Measurements from ENCODE around the gene PKNOX2. TPM values are rescaled to one million over a fixed set of nuclear protein-coding genes. Genes with fewer than 3 reads are reported as not detected.

The PKNOX2 gene
- total and polyA plus RNA-seq, 2 of the 4 experiments (the other 2 are of a cell fraction): 0.72 to 2.3 TPM

DNA sequence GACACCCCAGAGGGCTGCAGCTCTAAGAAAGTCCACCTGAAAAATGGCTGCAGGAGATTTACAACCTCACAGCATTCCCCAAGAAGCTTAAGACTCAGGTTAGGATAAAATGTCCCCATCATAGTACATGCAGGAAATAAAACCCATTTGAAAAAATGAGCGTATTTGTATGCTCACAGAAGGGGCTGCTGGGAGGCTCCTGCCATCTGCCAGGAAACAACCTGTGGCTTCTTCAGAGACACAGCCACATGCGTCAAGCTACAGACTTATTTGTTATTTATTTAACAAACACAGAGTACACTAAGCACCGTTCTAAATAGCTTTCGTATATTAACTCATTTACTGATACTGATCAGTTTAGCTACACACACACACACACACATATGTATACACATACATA, 258.1 kb downstream of the PKNOX2 start:
- Histone ChIP-seq H3K23ac (ENCODE audit: low read depth, low read length) (no peak overlapping the region), H2BK120ac (ENCODE audit: low read depth, low read length) (no peak overlapping the region), H3K4ac (ENCODE audit: low read depth, low read length) (no peak overlapping the region), H3K79me1 (ENCODE audit: low read depth in 1 of 2, low read length in 2 of 2) (no peaks in the 10 kb centered on the region), H3K4me3 (ENCODE audit: insufficient read depth, low read depth, low read length) (no peak overlapping the region), H4K91ac (ENCODE audit: insufficient read depth, low read depth, low read length) (no peak overlapping the region), H2AK9ac (replicated peaks; ENCODE audit: low read depth, low read length, poor library complexity) (no peak overlapping the region), H2AK5ac (ENCODE audit: low read depth, low read length) (no peak overlapping the region), H3K4me1 (ENCODE audit: control insufficient read depth, insufficient read depth, low read length) (no peaks in the 10 kb centered on the region), H2BK20ac (ENCODE audit: low read depth, low read length) (no peak overlapping the region), H4K8ac (ENCODE audit: low read depth in 2 of 2, low read length in 2 of 2) (no peak overlapping the region), H2AFZ (replicated peaks; ENCODE audit: low read length, poor library complexity) (no peak overlapping the region), H3K18ac (ENCODE audit: low read depth, low read length) (no peak overlapping the region), H3K56ac (ENCODE audit: extremely low read depth, insufficient read depth, low read length) (no peak overlapping the region), H2BK15ac (ENCODE audit: low read depth, low read length) (no peak overlapping the region), H2BK5ac (ENCODE audit: low read depth, low read length, poor library complexity, severe bottlenecking) (no peak overlapping the region), H4K5ac (ENCODE audit: low read depth, low read length) (no peak overlapping the region), H3K4me2 (ENCODE audit: low read depth, low read length) (no peak overlapping the region), H4K20me1 (ENCODE audit: insufficient read depth, low read length) (no peaks in the 10 kb centered on the region), H3K9ac (ENCODE audit: low read depth, low read length) (no peak overlapping the region), H3K9me1 (ENCODE audit: insufficient read depth, low read length) (no peaks in the 10 kb centered on the region), H3K36me3 (ENCODE audit: control insufficient read depth, insufficient read depth, low read length) (no peaks in the 10 kb centered on the region), H3K27ac (ENCODE audit: insufficient read depth, low read length) (no peak overlapping the region), H3K14ac (replicated peaks; ENCODE audit: low read depth, low read length) (no peak overlapping the region), H3K9me3 (ENCODE audit: control insufficient read depth, insufficient read depth, low read length) (no peaks in the 10 kb centered on the region), H3K27me3 (ENCODE audit: control insufficient read depth, insufficient read depth, low read length) (peaks cover 20% of the 10 kb centered on the region)
- ATAC-seq (ENCODE audit: low read depth) (no peak), DNase-seq (no peak)
- dilution Hi-C loops (cut with HindIII; ENCODE audit: low sequenced_read_pairs, unreplicated experiment) (no loop called here), in situ Hi-C loops (cut with MboI; ENCODE audit: low sequenced_read_pairs) (loop anchor here (10.0 to 25.0 kb wide), 2 partner anchors 448 to 760 kb away; partner anchors contain the start of genes SIAE and SPA17), intact Hi-C loops (cut with micrococcal nuclease) (no loop called here)
- ChIA-PET POLR2A (ENCODE audit: unreplicated experiment) (interaction anchor here (0.6 kb wide), 1 partner anchor 521 kb away, joined by 3 read pairs; no protein-coding TSS in a partner anchor), CTCF (no interaction called here)
- WGBS, 2 experiments (ENCODE audit: extremely low coverage in 2 of 2, insufficient read length in 1 of 2): no CpG with 5 or more reads among the region's 4 CpGs
- TF ChIP-seq SMC3 (IDR thresholded peaks at IDR 0.05; ENCODE audit: low read depth, low read length): no peak
- TF ChIP-seq RCOR1 (IDR thresholded peaks at IDR 0.05; ENCODE audit: insufficient replicate concordance, low read length): no peak
- TF ChIP-seq, protein P1, sequence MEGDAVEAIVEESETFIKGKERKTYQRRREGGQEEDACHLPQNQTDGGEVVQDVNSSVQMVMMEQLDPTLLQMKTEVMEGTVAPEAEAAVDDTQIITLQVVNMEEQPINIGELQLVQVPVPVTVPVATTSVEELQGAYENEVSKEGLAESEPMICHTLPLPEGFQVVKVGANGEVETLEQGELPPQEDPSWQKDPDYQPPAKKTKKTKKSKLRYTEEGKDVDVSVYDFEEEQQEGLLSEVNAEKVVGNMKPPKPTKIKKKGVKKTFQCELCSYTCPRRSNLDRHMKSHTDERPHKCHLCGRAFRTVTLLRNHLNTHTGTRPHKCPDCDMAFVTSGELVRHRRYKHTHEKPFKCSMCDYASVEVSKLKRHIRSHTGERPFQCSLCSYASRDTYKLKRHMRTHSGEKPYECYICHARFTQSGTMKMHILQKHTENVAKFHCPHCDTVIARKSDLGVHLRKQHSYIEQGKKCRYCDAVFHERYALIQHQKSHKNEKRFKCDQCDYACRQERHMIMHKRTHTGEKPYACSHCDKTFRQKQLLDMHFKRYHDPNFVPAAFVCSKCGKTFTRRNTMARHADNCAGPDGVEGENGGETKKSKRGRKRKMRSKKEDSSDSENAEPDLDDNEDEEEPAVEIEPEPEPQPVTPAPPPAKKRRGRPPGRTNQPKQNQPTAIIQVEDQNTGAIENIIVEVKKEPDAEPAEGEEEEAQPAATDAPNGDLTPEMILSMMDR (conservative IDR thresholded peaks at IDR 0.05; ENCODE audit: low read depth, low read length): no peak
- no peak for TF ChIP-seq POLR2A (IDR thresholded peaks at IDR 0.05; ENCODE audit: low read depth, low read length)
- TF ChIP-seq NFE2L2 (IDR thresholded peaks at IDR 0.05; ENCODE audit: low read depth, low read length): no peak
- TF ChIP-seq RAD21 (IDR thresholded peaks at IDR 0.05; ENCODE audit: low read length): no peak
- TF ChIP-seq CHD1 (IDR thresholded peaks at IDR 0.05; ENCODE audit: low read depth, low read length): no peak
- TF ChIP-seq RFX5 (IDR thresholded peaks at IDR 0.05; ENCODE audit: low read depth, low read length): no peak
- TF ChIP-seq, protein P2, sequence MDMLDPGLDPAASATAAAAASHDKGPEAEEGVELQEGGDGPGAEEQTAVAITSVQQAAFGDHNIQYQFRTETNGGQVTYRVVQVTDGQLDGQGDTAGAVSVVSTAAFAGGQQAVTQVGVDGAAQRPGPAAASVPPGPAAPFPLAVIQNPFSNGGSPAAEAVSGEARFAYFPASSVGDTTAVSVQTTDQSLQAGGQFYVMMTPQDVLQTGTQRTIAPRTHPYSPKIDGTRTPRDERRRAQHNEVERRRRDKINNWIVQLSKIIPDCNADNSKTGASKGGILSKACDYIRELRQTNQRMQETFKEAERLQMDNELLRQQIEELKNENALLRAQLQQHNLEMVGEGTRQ (IDR thresholded peaks at IDR 0.05; ENCODE audit: low read depth, low read length): no peak
- no peak for TF ChIP-seq MXI1 (IDR thresholded peaks at IDR 0.05; ENCODE audit: borderline replicate concordance, low read depth, low read length)
- TF ChIP-seq BHLHE40 (IDR thresholded peaks at IDR 0.05; ENCODE audit: low read depth, low read length): no peak
- TF ChIP-seq CEBPB (IDR thresholded peaks at IDR 0.05; ENCODE audit: low read depth, low read length): no peak
- no TSS peak for BruUV-seq (replicated peaks)

All from IMR-90 (cell line).